Measurements from ENCODE around the gene UGT1A9.
"Not testable (repeated sequence)": the region's sequence is repeated elsewhere in the genome, so short reads cannot be mapped to it uniquely, and the experiment has no call there.

Gene UGT1A9

DNA sequence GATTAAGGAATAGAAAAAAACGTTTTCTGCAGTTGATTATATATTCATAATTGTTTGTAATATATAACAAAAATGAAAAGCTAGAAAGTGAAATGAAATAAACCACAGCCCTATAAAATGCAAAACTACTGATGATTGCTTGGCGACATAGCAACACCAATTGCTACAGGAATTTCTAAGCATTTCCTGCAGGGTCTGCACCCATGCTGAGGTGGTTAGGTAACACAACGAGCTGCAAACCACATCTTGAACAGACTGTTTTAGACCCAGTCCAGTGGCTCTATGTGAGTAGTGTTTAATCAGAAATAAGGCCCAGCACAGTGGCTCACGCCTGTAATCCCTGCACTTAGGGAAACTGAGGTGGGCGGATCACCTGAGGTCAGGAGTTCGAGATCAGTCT is 17.2 kb upstream of the UGT1A9 start:
- no peak for TF ChIP-seq Cebpa-rat (IDR thresholded peaks at IDR 0.05)
- no peak overlapping the region for H3K27ac ChIP-seq
- no peak overlapping the region for H3K9ac ChIP-seq
- H3K4me2 ChIP-seq: no peak overlapping the region
- H3K27me3 ChIP-seq: no peaks in the 10 kb centered on the region
- no peak overlapping the region for H3K4me3 ChIP-seq
- no peaks in the 10 kb centered on the region for H3K9me3 ChIP-seq (replicated peaks in 1 of 11)
- H3K36me3 ChIP-seq: no peaks in the 10 kb centered on the region
- H3K4me1 ChIP-seq: no peaks in the 10 kb centered on the region
- no peaks in the 10 kb centered on the region for H4K20me1 ChIP-seq

DNA sequence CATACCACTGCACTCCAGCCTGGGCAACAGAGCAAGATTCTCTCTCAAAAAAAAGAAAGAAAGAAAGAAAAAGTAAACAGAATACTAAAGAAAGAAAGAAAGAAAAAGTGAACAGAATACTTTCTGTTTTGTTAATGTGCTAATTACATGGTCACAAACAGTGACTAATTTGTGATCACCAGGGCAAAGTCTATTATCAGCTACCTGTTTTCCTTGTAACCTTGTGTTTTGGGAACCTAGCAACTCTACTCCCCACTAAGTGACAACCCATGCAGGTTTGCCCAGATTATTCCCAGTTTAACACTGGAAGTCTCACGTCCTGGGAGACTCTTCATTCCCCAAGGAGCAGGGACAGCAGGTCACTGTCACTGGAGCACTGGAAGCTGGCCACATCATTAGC is 16.7 kb upstream of the UGT1A9 start:
- H3K4me3 ChIP-seq: no peak overlapping the region
- H3K9me3 ChIP-seq (replicated peaks in 1 of 11): no peaks in the 10 kb centered on the region
- H3K27ac ChIP-seq: no peak overlapping the region
- H3K4me2 ChIP-seq: no peak overlapping the region
- H4K20me1 ChIP-seq: no peaks in the 10 kb centered on the region
- TF ChIP-seq Cebpa-rat (IDR thresholded peaks at IDR 0.05): no peak
- no peak overlapping the region for H3K9ac ChIP-seq
- H3K27me3 ChIP-seq: no peaks in the 10 kb centered on the region
- no peaks in the 10 kb centered on the region for H3K36me3 ChIP-seq
- H3K4me1 ChIP-seq: no peaks in the 10 kb centered on the region

DNA sequence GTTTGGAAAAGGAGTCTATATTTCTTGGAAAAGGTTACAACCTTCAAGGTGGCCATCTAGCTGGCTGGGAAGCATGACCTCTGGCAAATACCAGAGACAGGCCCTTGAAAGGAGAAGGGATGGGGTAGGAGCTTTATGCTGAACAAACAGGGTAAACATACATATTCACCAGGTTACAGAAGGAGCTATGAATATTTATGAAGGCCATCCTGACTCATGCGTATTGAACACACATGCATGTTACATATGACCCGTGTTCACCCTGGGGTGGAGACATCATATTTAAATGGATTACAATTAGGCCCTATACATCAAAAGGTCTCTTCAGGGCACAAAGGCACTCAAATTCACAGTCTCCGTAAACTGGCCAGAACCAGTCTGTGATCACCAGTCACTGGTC is 15.8 kb upstream of the UGT1A9 start:
- H3K9me3 ChIP-seq (replicated peaks in 1 of 11); H3K4me3 ChIP-seq; H3K9ac ChIP-seq; H3K27ac ChIP-seq; H3K36me3 ChIP-seq; H4K20me1 ChIP-seq; H3K4me1 ChIP-seq; H3K27me3 ChIP-seq; H3K4me2 ChIP-seq: not testable (repeated sequence)

DNA sequence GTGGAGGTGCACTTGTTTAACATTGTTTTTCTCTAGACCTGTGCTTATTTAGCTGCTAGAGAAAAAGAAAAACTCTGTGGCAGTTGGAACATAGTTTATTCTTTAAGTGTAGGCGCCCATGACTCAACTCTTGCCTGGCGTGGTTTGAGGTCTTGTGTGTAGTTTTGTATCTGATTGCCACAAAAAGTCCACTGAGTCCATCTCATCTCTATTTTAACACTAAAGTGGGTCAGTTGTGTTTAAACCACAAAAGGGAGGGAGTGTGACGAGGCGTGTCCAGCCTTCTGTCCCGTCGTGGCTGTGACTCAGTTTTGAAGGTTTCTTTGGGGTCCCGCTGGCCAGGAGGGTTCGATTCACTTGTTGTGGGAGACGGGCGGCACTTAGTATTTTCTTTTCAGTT is 15.3 kb upstream of the UGT1A9 start:
- Histone ChIP-seq H3K27ac (no peak overlapping the region), H3K9me3 (replicated peaks in 1 of 11) (peaks cover 0 to 9% (median 0%) of the 10 kb centered on the region in 11 experiments; a peak in 2 of 22 replicates), H3K27me3 (no peaks in the 10 kb centered on the region), H3K4me1 (no peaks in the 10 kb centered on the region), H3K4me2 (no peak overlapping the region), H3K9ac (no peak overlapping the region), H4K20me1 (no peaks in the 10 kb centered on the region), H3K4me3 (no peak overlapping the region), H3K36me3 (no peaks in the 10 kb centered on the region)
- TF ChIP-seq Cebpa-rat (IDR thresholded peaks at IDR 0.05): no peak

DNA sequence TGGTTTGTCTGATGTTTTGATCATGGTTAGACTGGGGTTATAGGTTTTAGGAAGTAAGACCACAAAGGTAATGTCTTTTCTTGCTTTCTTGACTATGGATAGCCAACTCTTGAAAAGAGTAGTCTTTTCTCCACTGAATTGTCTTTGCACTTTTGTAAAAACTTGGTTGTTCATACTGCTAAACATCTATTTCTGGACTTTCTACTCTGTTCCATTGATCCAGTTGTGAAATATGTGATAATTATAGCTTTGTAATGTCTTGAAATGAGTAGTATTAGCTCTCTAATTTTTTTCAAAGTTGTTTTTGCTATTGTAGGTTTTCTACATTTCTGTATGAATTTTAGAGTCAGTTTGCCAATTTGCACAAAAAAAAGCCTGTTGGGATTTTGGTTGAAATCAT is 13.1 kb upstream of the UGT1A9 start:
- no peak for TF ChIP-seq Cebpa-rat (IDR thresholded peaks at IDR 0.05)
- Histone ChIP-seq H3K9me3 (replicated peaks in 1 of 11) (peaks cover 0 to 9% (median 0%) of the 10 kb centered on the region in 11 experiments; a peak in 3 of 22 replicates), H4K20me1 (no peaks in the 10 kb centered on the region), H3K27ac (no peak overlapping the region), H3K4me1 (no peaks in the 10 kb centered on the region), H3K4me3 (no peak overlapping the region), H3K4me2 (no peak overlapping the region), H3K36me3 (no peaks in the 10 kb centered on the region), H3K9ac (no peak overlapping the region), H3K27me3 (no peaks in the 10 kb centered on the region)

DNA sequence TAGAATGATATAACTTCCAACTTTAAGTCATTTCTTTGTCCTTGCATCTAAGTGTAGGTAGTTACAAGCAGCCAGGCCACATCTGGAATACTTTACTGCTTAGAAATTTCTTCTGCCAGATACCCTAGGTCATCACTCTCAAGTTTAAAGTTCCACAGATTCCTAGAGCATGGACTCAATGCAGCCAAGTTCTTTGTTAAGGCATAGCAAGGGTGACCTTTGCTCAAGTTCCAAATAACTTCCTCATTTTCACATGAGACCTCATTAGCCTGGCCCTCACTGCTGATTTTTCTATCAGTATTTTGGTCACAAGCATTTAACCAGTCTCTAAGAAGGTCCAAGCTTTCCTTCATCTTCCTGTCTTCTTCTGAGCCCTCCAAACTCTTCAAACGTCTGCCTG is 7.8 kb upstream of the UGT1A9 start:
- no peak overlapping the region for H3K4me3 ChIP-seq
- peaks cover 0 to 15% (median 10%) of the 10 kb centered on the region in 11 experiments; a peak in 13 of 22 replicates for H3K9me3 ChIP-seq (replicated peaks in 1 of 11)
- H3K4me2 ChIP-seq: no peak overlapping the region
- no peak overlapping the region for H3K9ac ChIP-seq
- H4K20me1 ChIP-seq: no peaks in the 10 kb centered on the region
- no peaks in the 10 kb centered on the region for H3K4me1 ChIP-seq
- no peak for TF ChIP-seq Cebpa-rat (IDR thresholded peaks at IDR 0.05)
- H3K27ac ChIP-seq: no peak overlapping the region
- no peaks in the 10 kb centered on the region for H3K27me3 ChIP-seq
- no peaks in the 10 kb centered on the region for H3K36me3 ChIP-seq

DNA sequence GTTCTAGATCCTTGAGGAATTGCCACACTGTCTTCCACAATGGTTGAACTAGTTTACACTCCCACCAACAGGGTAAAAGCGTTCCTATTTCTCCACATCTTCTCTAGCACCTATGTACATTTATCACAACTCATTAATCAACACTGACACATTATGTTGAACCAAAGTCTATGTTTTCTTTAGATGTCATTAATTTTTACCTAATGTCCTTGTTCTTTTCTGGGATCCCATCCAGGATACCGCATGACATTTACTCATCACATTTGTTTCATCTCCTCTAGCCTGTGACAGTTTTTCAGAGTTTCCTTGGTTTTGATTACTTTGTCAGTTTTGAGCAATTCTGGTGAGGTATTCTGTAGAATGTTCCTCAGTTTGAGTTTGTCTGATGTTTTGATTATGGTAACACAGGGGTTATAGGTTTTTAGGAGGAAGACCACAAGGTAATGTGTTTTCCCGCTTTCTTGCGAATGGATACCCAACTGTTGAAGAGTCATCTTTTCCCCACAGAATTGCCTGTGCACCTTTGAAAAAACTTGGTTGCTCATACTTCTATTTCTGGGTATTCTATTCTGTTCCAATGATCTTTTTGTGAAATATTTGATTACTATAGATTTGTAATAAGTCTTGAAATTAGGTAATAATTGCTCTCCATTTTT is 3.0 kb upstream of the UGT1A9 start:
- Histone ChIP-seq H3K36me3 (no peaks in the 10 kb centered on the region), H3K4me3 (no peak overlapping the region), H3K27ac (no peak overlapping the region), H3K4me1 (no peaks in the 10 kb centered on the region), H3K9me3 (replicated peaks in 1 of 11) (peaks cover 0 to 14% (median 6%) of the 10 kb centered on the region in 11 experiments; a peak in 11 of 22 replicates), H3K9ac (no peak overlapping the region), H3K4me2 (no peak overlapping the region), H3K27me3 (no peaks in the 10 kb centered on the region), H4K20me1 (no peaks in the 10 kb centered on the region)
- TF ChIP-seq Cebpa-rat (IDR thresholded peaks at IDR 0.05): no peak

DNA sequence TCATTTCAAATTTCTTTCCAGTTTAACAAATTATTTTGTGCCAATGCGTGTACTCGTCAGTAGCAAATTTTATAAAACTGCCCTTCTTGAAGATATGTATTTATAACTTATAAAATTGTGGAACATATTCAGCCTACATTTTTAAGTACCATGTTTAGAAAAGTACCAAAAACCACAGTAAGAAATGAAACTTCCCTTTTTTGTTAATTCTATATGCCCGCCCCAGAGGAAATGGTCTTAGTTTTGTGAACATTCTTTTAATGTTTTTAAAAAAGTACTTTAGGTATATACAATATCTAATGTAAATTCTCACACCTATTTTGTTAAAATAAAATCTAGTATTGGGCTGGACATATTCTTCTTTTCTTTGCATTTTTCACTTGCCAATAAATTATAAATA is 1.2 kb downstream of the UGT1A9 start:
- no peaks in the 10 kb centered on the region for H3K36me3 ChIP-seq
- H3K27me3 ChIP-seq: no peaks in the 10 kb centered on the region
- H3K27ac ChIP-seq: no peak overlapping the region
- no peaks in the 10 kb centered on the region for H4K20me1 ChIP-seq
- no peak overlapping the region for H3K4me3 ChIP-seq
- no peak overlapping the region for H3K9ac ChIP-seq
- no peak overlapping the region for H3K4me2 ChIP-seq
- H3K9me3 ChIP-seq (replicated peaks in 1 of 11): no peaks in the 10 kb centered on the region
- no peak for TF ChIP-seq Cebpa-rat (IDR thresholded peaks at IDR 0.05)
- no peaks in the 10 kb centered on the region for H3K4me1 ChIP-seq

DNA sequence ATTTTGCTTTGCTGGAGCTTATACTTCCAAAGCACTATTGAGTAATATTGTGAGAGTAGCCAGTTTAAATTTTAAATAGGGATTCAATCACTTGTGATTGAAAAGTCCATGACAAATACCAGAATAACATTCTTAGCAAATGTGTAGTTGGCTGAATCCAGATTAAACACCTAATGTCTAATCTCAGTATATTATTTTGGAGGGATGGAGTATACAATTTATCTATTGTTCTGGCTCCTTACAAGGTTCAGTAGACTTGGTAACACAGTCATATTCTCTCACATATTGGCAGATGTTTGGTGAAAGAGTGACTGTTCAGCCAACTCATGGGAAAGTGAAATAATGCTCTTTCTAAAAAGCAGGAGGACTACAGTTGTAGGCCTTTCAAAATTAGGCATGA is 2.2 kb downstream of the UGT1A9 start:
- no peaks in the 10 kb centered on the region for H3K27me3 ChIP-seq

DNA sequence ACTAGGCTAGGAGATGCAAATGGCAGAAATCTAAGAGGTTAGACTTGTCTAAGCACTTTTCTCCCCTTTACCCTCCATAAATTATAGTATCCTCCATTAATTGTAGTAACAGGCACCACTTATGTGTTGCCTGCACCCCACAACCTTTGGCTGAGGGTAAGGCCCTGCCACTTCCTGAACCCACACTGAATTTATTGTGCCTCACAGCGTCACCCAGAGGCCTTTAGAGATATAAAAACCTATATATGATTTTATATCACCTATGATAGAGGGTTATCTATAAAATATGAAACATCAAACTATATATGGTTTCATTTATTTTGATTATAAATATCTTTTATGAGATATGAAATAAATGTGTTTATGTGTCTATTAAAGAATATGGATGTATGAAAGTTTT is 2.6 kb downstream of the UGT1A9 start:
- H3K27ac ChIP-seq: no peak overlapping the region
- no peaks in the 10 kb centered on the region for H3K36me3 ChIP-seq
- H3K27me3 ChIP-seq: no peaks in the 10 kb centered on the region
- H3K4me1 ChIP-seq: no peaks in the 10 kb centered on the region
- no peaks in the 10 kb centered on the region for H3K9me3 ChIP-seq (replicated peaks in 1 of 11)
- no peaks in the 10 kb centered on the region for H4K20me1 ChIP-seq
- H3K9ac ChIP-seq: no peak overlapping the region
- no peak for TF ChIP-seq Cebpa-rat (IDR thresholded peaks at IDR 0.05)
- H3K4me3 ChIP-seq: no peak overlapping the region
- no peak overlapping the region for H3K4me2 ChIP-seq

More for the DNA sequence above, 2.2 kb downstream of the UGT1A9 start:
- Histone ChIP-seq H3K4me2 (no peak overlapping the region), H3K27ac (no peak overlapping the region), H3K9me3 (replicated peaks in 1 of 11) (no peaks in the 10 kb centered on the region), H3K4me1 (no peaks in the 10 kb centered on the region), H3K4me3 (no peak overlapping the region), H3K9ac (no peak overlapping the region), H3K36me3 (no peaks in the 10 kb centered on the region), H4K20me1 (no peaks in the 10 kb centered on the region)
- TF ChIP-seq Cebpa-rat (IDR thresholded peaks at IDR 0.05): no peak

Data from BLaER1 treated with 17β-estradiol and CSF1 and Interleukin-3, amounts not matched to agents 10 nM and 100 nM (cell line).